Gastroesophageal sphincter (tissue), 2 donors: Measurements from ENCODE around the gene TGFBR3.

Source experiments
- POLR2A ChIP-seq, 2 donors: fragments of 450-650 bp; IDR thresholded peaks; one replicate each; pipeline ENCODE4 v1.6.1; 2017; ENCODE audit warnings: antibody characterized with exemption in 2 of 2, mild to moderate bottlenecking in 2 of 2, moderate library complexity in 1 of 2
- POLR2AphosphoS5 ChIP-seq: sonication (generic); formaldehyde crosslinking; IDR thresholded peaks from one replicate; pipeline ENCODE4 v1.6.1; 2017; ENCODE audit warnings: antibody characterized with exemption

- no peak for TF ChIP-seq POLR2AphosphoS5
- no peak for TF ChIP-seq POLR2A (IDR thresholded peaks at IDR 0.05)
Measured at GRCh38 chr1:91725618-91725988, 160.3 kb downstream of the TGFBR3 start.
